ENCODE results near the gene IL1RL2.

DNA sequence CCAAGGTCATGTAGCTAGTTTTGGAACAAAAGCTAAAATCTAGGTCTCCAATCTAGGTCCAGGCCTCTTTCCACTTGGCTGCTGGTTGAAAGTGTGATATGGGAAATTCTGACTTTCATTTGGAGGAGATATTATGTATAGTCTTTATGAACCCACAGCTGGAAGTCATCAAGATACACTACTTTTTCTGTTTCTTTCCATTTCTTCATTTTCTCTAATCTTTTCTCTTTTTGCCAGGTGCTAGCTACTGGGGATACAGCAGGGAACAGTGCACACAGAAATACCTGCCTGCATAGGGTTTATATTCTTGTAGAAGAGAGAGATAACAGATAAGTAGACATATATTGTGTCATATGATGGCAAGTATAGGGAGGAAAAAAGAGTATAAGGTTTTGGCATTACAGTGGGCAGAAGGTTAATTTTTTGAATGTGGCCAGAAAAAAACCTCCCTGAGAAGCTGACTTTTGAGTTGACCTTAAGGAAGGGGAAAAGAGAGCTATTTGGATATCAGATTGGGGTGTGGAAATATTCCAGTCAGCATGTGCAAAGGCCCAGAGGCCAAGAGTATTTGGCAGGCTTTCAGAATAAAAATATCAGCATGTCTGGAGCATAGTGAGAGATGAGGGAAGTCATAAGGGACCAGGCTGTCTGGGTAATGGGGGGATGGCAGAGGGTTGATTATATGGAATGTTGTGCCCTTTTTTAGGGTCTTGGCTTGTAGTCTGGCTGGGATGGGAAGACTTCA, 28.6 kb upstream of the IL1RL2 start:
- TF ChIP-seq EZH2 (IDR thresholded peaks at IDR 0.05; ENCODE audit: insufficient read depth, poor library complexity, severe bottlenecking): no peak
- no peak for TF ChIP-seq EZH2phosphoT487 (IDR thresholded peaks at IDR 0.05; ENCODE audit: insufficient read depth, low read depth)

All from GM23248 (cell line).